GM12878 (cell line): ENCODE data around the gene GSE1. TPM values are rescaled to one million over a fixed set of nuclear protein-coding genes. Genes with fewer than 3 reads are reported as not detected.

Experiments used
- ATAC-seq: fragments of 200-7000 bp; cut with Tn5 transposase; 3 replicates; pipeline ENCODE4 v1.9.1; 2020; ENCODE audit warnings: mild to moderate bottlenecking, moderate library complexity
- BruUV-seq: library from RNA; stranded (reverse); fragments of 400-500 nt; replicated peaks from 2 replicates; lab custom pipeline; 2021; lab: Mats Ljungman, UMichigan
- CTCF ChIA-PET: fragments of 300-600 bp; sonication (Branson Sonifier 250); formaldehyde crosslinking; extraction: SDS; loops from one replicate; lab custom pipeline; 2021; ENCODE audit warnings: inconsistent platforms; lab: Yijun Ruan, JAX
- POLR2A ChIA-PET: fragments of 350-600 bp; formaldehyde crosslinking; extraction: SDS; loops from one replicate; lab custom pipeline; 2021; ENCODE audit warnings: inconsistent platforms; lab: Charles Lee
- RAD21 ChIA-PET: fragments of 300-600 bp; sonication (Branson Sonifier 250); formaldehyde crosslinking; loops from one replicate; lab custom pipeline; 2023; ENCODE audit warnings: antibody characterized with exemption; ENCODE audit not compliant: unreplicated experiment; lab: Charles Lee
- SMC1A ChIA-PET: fragments of 300-600 bp; sonication (Branson Sonifier 250); formaldehyde crosslinking; loops from one replicate; lab custom pipeline; 2023; ENCODE audit not compliant: unreplicated experiment, uncharacterized antibody; lab: Charles Lee
- DNase-seq: peaks from one replicate; pipeline ENCODE4 v3.0.0-alpha.2; 2011; ENCODE audit warnings: low read depth, low spot score
- FAIRE-seq: peaks from 3 replicates; lab custom pipeline; 2011; peaks lifted over from hg19 to GRCh38; lab: Jason Lieb, UNC
- H2AFZ ChIP-seq: 2 replicates; pipeline ENCODE4 v1.6.0; 2011; ENCODE audit warnings: low read depth, low read length, control low read depth; ENCODE audit not compliant: control insufficient read depth
- H3K27ac ChIP-seq: 2 replicates; pipeline ENCODE4 v1.5.1; 2011; ENCODE audit warnings: control low read depth; ENCODE audit not compliant: control insufficient read depth, insufficient read depth
- H3K27me3 ChIP-seq, 2 experiments: replicated peaks in 1 of 2; 2 replicates each; pipeline versions ENCODE4 v1.6.0 to v1.6.1; 2011; ENCODE audit warnings: low read length in 1 of 2; ENCODE audit not compliant: control insufficient read depth in 2 of 2, insufficient read depth in 2 of 2
- H3K36me3 ChIP-seq, 2 experiments: 2 replicates each; pipeline ENCODE4 v1.5.1; 2011; ENCODE audit warnings: low read length in 1 of 2; ENCODE audit not compliant: control insufficient read depth in 2 of 2, insufficient read depth in 2 of 2
- H3K4me1 ChIP-seq: 2 replicates; pipeline ENCODE4 v1.6.1; 2011; ENCODE audit warnings: mild to moderate bottlenecking, low read length, moderate library complexity, mixed read lengths; ENCODE audit not compliant: control insufficient read depth, insufficient read depth
- H3K4me2 ChIP-seq: 2 replicates; pipeline ENCODE4 v1.6.0; 2011; ENCODE audit warnings: control low read depth; ENCODE audit not compliant: control insufficient read depth, insufficient read depth
- H3K4me3 ChIP-seq: fragments of 200-600 bp; sonication (generic); 2 replicates; pipeline ENCODE4 v1.5.1; 2016
- H3K79me2 ChIP-seq: 2 replicates; pipeline ENCODE4 v1.6.0; 2011; ENCODE audit warnings: low read length; ENCODE audit not compliant: control insufficient read depth, insufficient read depth
- H3K9ac ChIP-seq: 2 replicates; pipeline ENCODE4 v1.8.0; 2011; ENCODE audit warnings: low read length, control low read depth, mixed read lengths; ENCODE audit not compliant: control insufficient read depth, insufficient read depth
- H3K9me3 ChIP-seq: replicated peaks from 3 replicates; pipeline ENCODE4 v1.5.1; 2011; ENCODE audit warnings: mild to moderate bottlenecking, low read length; ENCODE audit not compliant: control insufficient read depth, insufficient read depth
- H4K20me1 ChIP-seq: 2 replicates; pipeline ENCODE4 v1.6.0; 2011; ENCODE audit not compliant: control insufficient read depth, insufficient read depth
- GABPA ChIP-seq: IDR thresholded peaks from 2 replicates; pipeline ENCODE4 v1.6.1; 2014; ENCODE audit warnings: antibody characterized with exemption, low read depth, mild to moderate bottlenecking, inconsistent platforms
- IRF4 ChIP-seq: IDR thresholded peaks from 2 replicates; pipeline ENCODE4 v1.6.1; 2011; ENCODE audit warnings: low read depth, low read length
- KDM1A ChIP-seq: fragments of 200-600 bp; sonication (generic); IDR thresholded peaks from 2 replicates; pipeline ENCODE4 v1.6.1; 2016; ENCODE audit warnings: borderline replicate concordance
- LARP7 ChIP-seq: fragments of 450-650 bp; IDR thresholded peaks from 2 replicates; pipeline ENCODE4 v1.6.1; 2017; ENCODE audit warnings: mild to moderate bottlenecking
- MYC ChIP-seq: IDR thresholded peaks from 2 replicates; pipeline ENCODE4 v1.6.1; 2011; ENCODE audit warnings: mild to moderate bottlenecking, low read length, moderate library complexity, inconsistent platforms; ENCODE audit not compliant: insufficient read depth, insufficient replicate concordance, insufficient read length, severe bottlenecking
- POLR2AphosphoS2 ChIP-seq: IDR thresholded peaks from 2 replicates; pipeline ENCODE4 v1.6.1; 2011; ENCODE audit warnings: low read depth, mild to moderate bottlenecking, low read length, improper control_type of control experiment, moderate library complexity
- STAT1 ChIP-seq: fragments of 450-650 bp; conservative IDR thresholded peaks from 2 replicates; pipeline ENCODE4 v1.6.1; 2014; ENCODE audit warnings: antibody characterized with exemption, mild to moderate bottlenecking
- TBL1XR1 ChIP-seq: IDR thresholded peaks from 2 replicates; pipeline ENCODE4 v1.6.1; 2012; ENCODE audit warnings: low read depth, low read length, improper control_type of control experiment
- ZBED1 ChIP-seq: IDR thresholded peaks from 2 replicates; pipeline ENCODE4 v1.6.1; 2016; ENCODE audit warnings: borderline replicate concordance
- WGBS: methylation state at CpG from one replicate; pipeline ENCODE4 v1.1.6; 2016; ENCODE audit warnings: low lambda C conversion rate; ENCODE audit not compliant: insufficient replicate concordance, insufficient coverage; ENCODE audit errors: missing lambda C conversion rate; 5-methylcytosine and 5-hydroxymethylcytosine counted together
- in situ Hi-C: fragments of 300-500 bp; cut with MboI; formaldehyde crosslinking; loops from 9 replicates; pipeline ENCODE4 v1.14.3; 2018; ENCODE audit warnings: mixed read lengths
- intact Hi-C: fragments of 100-400 bp; cut with micrococcal nuclease; formaldehyde crosslinking; loops from one replicate; pipeline ENCODE4 v1.14.2; 2022; ENCODE audit not compliant: unreplicated experiment
- polyA plus RNA-seq, 11 experiments: library from polyadenylated mRNA; depleted of rRNA in 4 of 11; unstranded in 6 of 11; stranded (reverse) in 5 of 11; fragments of >200 nt; fragmentation: Nextera tagmentation in 4 of 11; fragmentation: Illumina TruSeq in 1 of 11; extraction: Ambion mirVana in 4 of 11; extraction: Trizol in 1 of 11; gene quantifications; 1 replicate in 1 of 11; 2 replicates in 10 of 11; pipeline versions ENCODE4 v1.2.1 to v1.2.3, GENCODE V29; 2011 to 2016; ENCODE audit warnings: inconsistent platforms in 2 of 11, missing spikeins in 2 of 11, low read depth in 1 of 11
- total RNA-seq, 4 experiments: library from RNA; depleted of rRNA in 3 of 4; stranded (reverse); fragments of >200 nt in 3 of 4; fragmentation: Illumina TruSeq in 1 of 4; extraction: Trizol in 1 of 4; gene quantifications; 2 replicates each; pipeline versions ENCODE4 v1.2.1 to v1.2.3, GENCODE V29; 2013 to 2021
- TF ChIP-seq, protein P1 (sequence below): fragments of 450-650 bp; IDR thresholded peaks from 2 replicates; pipeline ENCODE4 v1.6.1; 2017; ENCODE audit warnings: antibody characterized with exemption, mild to moderate bottlenecking, moderate library complexity
- TF ChIP-seq, protein P2 (sequence below): IDR thresholded peaks from 2 replicates; pipeline ENCODE4 v1.6.1; 2012; ENCODE audit warnings: low read length, inconsistent platforms

Gene GSE1
- total and polyA plus RNA-seq, 10 of the 15 experiments (the other 5 are each of a cell fraction or from before 2014, with no cell fraction given), result 4.6 to 58.7 (median 18.2) TPM

DNA sequence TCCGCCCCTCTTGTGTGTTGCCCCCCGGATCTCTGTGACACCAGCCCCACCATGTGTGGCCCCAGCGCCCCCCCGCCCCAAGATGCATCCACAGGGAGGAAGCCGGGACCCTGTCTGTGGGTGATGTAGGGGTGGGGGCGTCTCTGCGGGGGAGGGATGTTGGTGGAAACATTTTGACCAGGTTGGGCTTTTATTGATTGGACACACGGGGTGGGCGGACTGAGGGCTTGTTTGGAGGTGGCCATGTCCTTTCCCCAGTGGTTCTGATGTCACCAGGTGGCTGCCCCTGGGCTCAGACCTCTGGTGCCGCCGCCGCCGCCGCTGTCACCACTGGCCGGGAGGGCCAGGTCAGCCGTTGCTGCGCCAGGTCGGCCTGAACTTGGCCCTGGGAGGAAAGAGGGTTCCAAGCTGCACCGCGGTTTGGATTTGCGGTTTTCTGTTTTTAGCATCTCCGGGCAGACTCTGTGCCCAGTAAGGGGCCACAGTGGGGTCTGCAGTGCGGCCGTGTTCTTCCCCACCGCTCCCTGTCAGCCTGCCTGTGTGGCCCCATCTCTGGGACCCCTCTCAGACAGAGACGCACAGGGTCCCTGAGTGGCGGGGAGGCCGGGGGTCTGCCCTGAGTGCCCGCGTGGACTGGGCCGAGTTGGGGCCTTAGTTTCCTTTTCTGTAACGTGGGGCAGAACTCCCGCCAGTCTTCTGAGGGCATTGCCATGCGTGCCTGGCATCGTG is 19.8 kb downstream of the GSE1 start:
- intact Hi-C loops (no loop called here), in situ Hi-C loops (no loop called here)
- H3K36me3 ChIP-seq, result peaks cover 6 to 43% of the 10 kb centered on the region in 2 experiments; a peak in 3 of 4 replicates
- WGBS, result 86% methylated on average over 29 of the region's 35 CpGs
- FAIRE-seq (no peak), DNase-seq (no peak), ATAC-seq (no peak)
- H4K20me1 ChIP-seq, result peaks cover 8% of the 10 kb centered on the region; the same call in 1 of the 2 replicates
- no peak overlapping the region for H3K4me2 ChIP-seq
- RAD21 ChIA-PET, result no interaction called here
- H3K4me3 ChIP-seq, result no peak overlapping the region
- SMC1A ChIA-PET, result no interaction called here
- no peak overlapping the region for H3K27ac ChIP-seq
- POLR2A ChIA-PET, result no interaction called here
- no peak overlapping the region for H2AFZ ChIP-seq
- H3K9me3 ChIP-seq, result peaks cover 15% of the 10 kb centered on the region; the same call in 2 of the 3 replicates
- H3K4me1 ChIP-seq, result no peaks in the 10 kb centered on the region
- H3K27me3 ChIP-seq, result no peaks in the 10 kb centered on the region
- BruUV-seq, result no TSS peak
- TF ChIP-seq STAT1, result no peak
- TF ChIP-seq, protein P1, sequence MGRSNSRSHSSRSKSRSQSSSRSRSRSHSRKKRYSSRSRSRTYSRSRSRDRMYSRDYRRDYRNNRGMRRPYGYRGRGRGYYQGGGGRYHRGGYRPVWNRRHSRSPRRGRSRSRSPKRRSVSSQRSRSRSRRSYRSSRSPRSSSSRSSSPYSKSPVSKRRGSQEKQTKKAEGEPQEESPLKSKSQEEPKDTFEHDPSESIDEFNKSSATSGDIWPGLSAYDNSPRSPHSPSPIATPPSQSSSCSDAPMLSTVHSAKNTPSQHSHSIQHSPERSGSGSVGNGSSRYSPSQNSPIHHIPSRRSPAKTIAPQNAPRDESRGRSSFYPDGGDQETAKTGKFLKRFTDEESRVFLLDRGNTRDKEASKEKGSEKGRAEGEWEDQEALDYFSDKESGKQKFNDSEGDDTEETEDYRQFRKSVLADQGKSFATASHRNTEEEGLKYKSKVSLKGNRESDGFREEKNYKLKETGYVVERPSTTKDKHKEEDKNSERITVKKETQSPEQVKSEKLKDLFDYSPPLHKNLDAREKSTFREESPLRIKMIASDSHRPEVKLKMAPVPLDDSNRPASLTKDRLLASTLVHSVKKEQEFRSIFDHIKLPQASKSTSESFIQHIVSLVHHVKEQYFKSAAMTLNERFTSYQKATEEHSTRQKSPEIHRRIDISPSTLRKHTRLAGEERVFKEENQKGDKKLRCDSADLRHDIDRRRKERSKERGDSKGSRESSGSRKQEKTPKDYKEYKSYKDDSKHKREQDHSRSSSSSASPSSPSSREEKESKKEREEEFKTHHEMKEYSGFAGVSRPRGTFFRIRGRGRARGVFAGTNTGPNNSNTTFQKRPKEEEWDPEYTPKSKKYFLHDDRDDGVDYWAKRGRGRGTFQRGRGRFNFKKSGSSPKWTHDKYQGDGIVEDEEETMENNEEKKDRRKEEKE, result no peak
- TF ChIP-seq ZBED1, result no peak
- TF ChIP-seq TBL1XR1, result no peak
- TF ChIP-seq, protein P2, sequence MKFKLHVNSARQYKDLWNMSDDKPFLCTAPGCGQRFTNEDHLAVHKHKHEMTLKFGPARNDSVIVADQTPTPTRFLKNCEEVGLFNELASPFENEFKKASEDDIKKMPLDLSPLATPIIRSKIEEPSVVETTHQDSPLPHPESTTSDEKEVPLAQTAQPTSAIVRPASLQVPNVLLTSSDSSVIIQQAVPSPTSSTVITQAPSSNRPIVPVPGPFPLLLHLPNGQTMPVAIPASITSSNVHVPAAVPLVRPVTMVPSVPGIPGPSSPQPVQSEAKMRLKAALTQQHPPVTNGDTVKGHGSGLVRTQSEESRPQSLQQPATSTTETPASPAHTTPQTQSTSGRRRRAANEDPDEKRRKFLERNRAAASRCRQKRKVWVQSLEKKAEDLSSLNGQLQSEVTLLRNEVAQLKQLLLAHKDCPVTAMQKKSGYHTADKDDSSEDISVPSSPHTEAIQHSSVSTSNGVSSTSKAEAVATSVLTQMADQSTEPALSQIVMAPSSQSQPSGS, result no peak
- TF ChIP-seq GABPA, result no peak
- no peak for TF ChIP-seq LARP7
- TF ChIP-seq POLR2AphosphoS2, result no peak
- no peak for TF ChIP-seq IRF4
- no peak for TF ChIP-seq KDM1A
- TF ChIP-seq MYC, result no peak
- CTCF ChIA-PET, result no interaction called here
- peaks cover 29% of the 10 kb centered on the region for H3K79me2 ChIP-seq
- no peak overlapping the region for H3K9ac ChIP-seq
